GM19099 (cell line): ENCODE results near the gene FAM217B.

Experiments
- POLR2A ChIP-seq: IDR thresholded peaks from 3 replicates; pipeline ENCODE4 v1.6.1; 2011; ENCODE audit warnings: low read depth; ENCODE audit not compliant: insufficient read length; ENCODE audit errors: extremely low read depth

FAM217B gene

GRCh38 chr20:59933296-59933848 lies 6.8 kb upstream of the FAM217B start, which contains the start of gene SYCP2:
Gene SYCP2, minus strand, starts transcription at chr20:59933637. Its CDS starts 11,224 bp downstream, at chr20:59922413.
- TF ChIP-seq POLR2A = no peak

- TF ChIP-seq POLR2A = no peak
Observed at GRCh38 chr20:59933849-59934585, 6.2 kb upstream of the FAM217B start.

- no peak for TF ChIP-seq POLR2A
Observed at GRCh38 chr20:59935457-59936185, 4.6 kb upstream of the FAM217B start.

- TF ChIP-seq POLR2A = no peak
Observed at GRCh38 chr20:59936409-59936808, 3.8 kb upstream of the FAM217B start.

DNA sequence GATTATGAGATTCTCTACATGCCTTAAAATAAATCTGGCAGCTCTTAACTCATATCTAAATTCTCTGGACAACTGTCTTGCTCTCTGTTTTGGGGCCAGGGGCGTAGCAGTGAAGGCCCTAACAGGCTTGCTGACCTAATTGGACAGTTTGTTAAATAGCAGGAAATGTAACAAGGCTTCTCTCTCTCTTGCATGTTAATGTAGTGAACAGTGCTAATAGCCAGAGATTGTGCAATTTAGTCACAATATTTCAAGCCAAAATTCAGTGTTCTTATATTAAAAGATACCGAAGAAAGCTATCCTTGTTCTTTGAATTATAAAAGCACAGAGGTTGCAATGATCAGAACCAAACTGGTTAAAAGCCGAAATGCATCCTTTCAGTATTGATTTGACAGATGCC lies 3.0 kb upstream of the FAM217B start:
- TF ChIP-seq POLR2A = no peak

GRCh38 chr20:59938221-59938620 lies 2.0 kb upstream of the FAM217B start:
- no peak for TF ChIP-seq POLR2A

GRCh38 chr20:59938696-59939051 lies 1.5 kb upstream of the FAM217B start:
- no peak for TF ChIP-seq POLR2A

DNA sequence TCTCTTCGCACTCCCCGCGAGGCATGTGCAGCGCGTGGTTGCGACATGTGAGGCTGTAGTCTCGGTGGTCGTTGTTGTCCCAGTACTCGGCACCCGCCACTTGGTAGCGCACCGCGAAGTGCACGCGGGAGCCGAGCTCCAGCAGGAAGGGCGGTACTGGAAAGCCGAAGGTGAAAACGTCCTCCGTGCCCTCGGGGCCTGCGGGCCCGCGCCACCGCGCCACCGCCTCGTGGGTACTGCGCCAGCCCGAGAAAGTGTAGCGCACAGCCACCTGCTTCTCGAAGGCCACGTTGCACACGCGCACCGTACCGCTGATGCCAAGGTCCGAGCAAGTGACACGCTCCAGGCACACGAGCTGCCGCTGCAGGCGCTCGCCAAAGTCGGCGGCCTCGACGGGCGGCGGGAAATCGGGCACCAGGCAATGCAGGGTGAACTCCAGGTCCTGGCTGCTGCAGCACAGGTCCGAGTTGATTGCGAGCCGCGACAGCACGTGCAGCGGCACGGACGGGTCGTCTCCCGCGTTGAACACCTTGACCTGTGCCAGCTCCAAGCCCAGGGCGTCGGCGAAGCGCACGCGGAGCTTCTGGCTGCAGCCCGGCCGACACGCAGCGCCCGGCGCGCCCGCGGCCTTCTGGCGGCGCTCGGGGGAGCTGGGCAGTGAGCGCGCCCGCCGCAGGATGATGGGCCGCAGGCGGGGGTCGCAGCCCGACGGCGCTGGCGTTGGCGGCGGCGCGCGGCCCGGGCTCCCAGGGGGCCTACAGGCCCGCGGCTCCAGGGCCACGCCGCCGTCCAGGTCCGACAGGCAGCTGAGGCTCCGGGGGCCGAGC lies 924 bp upstream of the FAM217B start:
- TF ChIP-seq POLR2A = no peak

GRCh38 chr20:59939879-59940128 lies 385 bp upstream of the FAM217B start:
- TF ChIP-seq POLR2A = no peak

DNA sequence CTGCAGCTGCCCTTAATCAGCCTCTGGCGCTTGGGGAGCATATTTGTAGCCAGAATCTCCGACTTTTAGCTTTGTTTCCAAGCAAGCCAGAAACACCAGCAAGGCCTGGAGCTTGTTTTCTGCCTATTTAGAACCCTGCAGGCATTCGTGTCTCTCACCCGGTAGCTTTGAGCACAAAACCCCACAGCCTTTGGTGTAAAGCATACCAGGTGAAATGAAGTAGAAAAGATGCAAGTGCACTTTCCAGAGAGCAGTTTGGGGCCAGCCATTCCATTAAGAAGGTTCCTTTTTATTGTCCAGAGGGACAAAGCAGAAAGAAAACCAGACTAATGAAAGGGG lies 736 bp downstream of the FAM217B start:
- TF ChIP-seq POLR2A = no peak

GRCh38 chr20:59942245-59942644 lies 2.1 kb downstream of the FAM217B start:
- no peak for TF ChIP-seq POLR2A

GRCh38 chr20:59944726-59945125 lies 4.5 kb downstream of the FAM217B start:
- no peak for TF ChIP-seq POLR2A

DNA sequence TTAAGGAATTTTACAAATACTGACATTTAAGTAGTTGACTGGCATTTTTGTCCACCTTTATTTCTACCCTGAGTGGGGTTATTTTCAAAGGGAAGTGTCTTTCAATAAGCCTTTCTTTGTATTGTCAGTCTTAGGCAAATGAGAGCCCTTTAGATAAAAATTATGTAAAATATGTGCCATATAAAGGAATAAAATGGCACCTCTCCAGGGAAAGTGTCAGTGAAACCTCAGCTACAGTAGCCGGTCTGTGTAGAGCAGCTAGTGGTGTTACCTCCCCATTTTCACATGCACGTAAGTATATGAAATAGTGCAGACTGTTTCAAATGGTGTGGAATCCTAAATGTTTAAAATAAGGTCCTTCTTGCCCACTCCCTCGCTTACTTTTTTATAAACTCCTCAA lies 5.0 kb downstream of the FAM217B start:
- no peak for TF ChIP-seq POLR2A

- no peak for TF ChIP-seq POLR2A
Observed at GRCh38 chr20:59945731-59946130, 5.5 kb downstream of the FAM217B start.

DNA sequence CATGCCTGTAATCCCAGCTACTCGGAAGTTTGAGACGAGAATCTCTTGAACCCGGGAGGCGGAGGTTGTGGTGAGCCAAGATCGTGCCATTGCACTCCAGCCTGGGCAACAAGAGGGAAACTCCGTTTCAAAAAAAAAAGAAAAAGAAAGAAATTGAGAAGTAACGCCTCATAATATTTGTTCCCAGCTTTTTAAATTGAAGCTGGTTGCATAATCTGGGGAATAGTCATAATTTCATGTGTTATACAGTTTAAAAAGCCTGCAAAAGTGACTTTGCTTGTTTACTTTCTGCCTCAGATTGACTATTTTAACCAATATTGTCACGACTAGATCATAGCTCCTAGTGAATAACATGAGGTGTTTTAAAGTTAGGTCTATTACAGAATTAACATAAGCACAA lies 7.2 kb downstream of the FAM217B start:
- no peak for TF ChIP-seq POLR2A

GRCh38 chr20:59948212-59948611 lies 8.0 kb downstream of the FAM217B start:
- no peak for TF ChIP-seq POLR2A
